GM19452 (cell line): ENCODE results near the gene DDI2.
"Not testable (repeated sequence)": the region's sequence is repeated elsewhere in the genome, so short reads cannot be mapped to it uniquely, and the experiment has no call there.

Source experiments
- ATAC-seq: cut with Tn5 transposase; IDR thresholded peaks from one replicate; pipeline ENCODE4 v1.9.1; 2021; ENCODE audit not compliant: unreplicated experiment

The DDI2 gene

DNA sequence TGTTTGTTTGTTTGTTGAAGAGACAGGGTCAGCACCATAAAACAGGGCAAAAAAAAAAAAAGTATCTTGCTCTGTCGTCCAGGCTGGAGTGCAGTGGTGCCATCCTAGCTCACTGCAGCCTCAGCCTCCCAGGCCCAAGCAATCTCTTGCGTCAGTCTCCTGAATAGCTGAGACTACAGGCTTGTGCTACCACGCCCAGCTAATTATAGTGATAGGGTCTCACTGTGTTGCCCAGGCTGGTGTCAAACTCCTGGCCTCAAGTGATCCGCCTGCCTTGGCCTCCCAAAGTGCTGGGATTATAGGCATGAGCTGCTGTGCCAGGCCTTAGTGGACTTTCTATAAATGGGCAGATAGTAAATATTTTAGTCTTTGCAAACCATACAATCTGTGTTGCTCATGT lies 19.2 kb downstream of the DDI2 start:
- ATAC-seq, result no peak

DNA sequence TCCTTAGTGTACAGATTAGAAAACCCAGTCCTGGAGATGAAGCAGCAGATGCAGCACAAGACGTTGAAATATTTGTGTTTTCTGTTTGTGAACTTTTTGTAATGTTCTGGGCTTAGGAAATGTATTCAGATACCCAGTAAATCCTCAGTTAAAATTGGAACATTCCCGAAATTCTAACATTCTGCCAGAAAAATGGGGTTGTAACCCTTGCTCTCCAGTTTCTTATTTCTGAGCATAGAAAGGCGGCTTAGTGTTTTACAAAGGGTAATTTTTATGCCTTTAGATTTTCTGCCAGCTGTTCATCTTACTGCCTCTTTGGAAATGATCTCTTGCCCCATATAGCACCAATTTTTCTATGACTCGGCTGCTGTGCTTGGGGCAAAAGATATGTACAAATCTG lies 20.6 kb downstream of the DDI2 start:
- ATAC-seq, result no peak

DNA sequence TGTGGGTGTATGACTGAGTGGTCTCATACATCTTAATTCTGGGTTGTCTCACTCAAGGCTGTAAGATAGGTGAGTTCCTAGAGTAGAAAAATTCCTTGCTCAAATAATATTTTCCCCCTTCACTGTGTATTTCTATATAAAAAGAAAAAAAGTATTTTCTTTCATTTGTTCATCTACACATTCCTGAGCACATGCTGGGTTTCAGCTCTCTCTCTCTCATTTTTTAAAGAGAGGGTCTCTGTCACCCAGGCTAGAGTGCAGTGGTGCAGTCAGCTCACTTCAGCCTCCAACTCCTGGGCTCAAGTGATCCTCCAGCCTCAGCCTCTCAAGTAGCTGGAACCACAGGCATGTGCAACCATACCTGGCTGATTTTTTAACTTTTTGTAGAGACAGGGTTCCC lies 22.0 kb downstream of the DDI2 start:
- no peak for ATAC-seq

DNA sequence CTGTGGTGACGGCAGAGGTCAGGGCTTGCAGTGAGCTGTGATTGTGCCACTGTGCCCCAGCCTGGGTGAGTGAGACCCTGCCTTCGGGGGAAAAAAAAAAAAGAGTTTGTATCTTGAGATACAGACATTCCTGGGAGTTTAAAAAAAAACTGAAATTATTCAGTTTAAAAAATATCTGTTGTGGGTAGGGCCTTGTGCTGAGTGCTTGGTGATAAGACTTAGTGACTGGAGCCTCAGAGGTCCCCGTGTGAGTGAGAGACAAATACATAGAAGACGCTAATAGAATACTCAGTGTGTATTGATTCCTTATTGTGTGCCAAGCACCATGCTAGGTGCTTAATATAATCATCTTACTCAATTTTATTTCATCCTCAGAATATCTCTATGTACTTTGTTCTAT lies 22.7 kb downstream of the DDI2 start:
- no peak for ATAC-seq

DNA sequence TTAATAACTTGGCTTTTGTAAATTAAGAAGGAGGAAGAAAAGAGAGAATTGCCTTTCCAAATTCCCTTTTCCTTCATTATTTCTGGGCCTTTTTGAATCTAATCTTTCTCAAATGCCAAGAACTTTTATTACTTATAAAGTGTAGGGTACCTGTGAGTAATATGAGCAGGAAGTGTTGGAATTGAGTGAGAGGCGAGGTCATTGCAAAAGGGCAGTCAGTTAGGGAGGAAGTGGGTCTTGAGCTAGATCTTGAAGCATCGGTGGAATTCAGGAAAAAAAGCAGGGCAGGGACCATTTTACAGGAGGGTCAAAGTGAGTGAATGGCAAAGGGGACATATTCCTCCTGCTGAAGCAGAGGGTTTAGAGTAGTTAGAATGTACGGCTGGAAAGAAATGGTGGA lies 23.4 kb downstream of the DDI2 start:
- ATAC-seq, result no peak

DNA sequence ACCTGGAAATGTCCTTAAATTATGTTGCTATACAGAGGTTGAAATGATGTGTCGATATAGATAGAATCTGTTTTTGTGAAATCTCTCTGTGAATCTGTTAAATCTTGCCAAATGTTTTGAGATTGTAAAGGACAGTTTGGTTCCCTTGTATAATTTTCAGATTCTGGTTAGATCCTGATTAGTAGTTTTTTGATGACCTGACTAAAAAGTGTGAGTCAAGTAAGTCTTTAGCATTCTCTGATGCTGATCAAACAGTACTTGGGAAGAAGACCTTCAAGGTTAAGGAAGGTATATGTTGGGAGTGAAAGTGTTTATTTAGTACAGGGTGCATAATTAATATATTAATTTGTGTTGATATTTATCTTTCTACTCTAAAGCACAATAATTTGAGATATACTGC lies 32.7 kb downstream of the DDI2 start:
- ATAC-seq, result no peak

DNA sequence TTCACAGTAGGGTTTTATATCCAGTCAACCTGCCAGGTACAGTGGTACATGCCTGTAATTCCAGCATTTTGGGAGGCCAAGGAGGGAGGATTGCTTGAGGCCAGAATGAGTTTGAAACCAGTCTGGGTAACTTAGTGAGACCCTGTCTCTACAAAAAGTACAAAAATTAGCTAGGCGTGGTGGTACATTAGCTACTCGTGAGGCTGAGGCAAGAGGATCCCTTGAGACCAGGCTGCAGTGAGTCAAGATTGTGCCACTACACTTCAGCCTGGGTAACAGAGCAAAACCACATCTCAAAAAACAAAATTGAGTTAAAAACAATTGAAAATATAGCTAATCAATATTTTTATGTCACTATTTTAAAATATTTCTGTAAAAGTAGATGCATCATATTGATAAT lies 33.2 kb downstream of the DDI2 start:
- ATAC-seq, result no peak

DNA sequence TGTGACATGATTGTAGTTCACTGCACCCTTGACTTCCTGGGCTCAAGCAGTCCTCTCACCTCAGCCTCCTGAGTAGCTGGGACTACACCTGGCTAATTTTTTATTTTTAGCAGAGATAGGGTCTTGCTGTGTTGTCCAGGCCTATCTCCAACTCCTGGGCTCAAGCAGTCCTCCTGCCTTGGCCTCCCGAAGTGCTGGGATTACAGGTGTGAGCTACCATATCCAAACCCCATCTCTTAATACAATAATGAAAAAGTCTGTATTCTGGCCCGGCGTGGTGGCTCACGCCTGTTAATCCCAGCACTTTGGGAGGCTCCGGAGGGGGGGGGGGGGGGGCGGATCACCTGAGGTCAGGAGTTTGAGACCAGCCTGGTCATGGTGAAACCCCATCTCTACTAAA lies 34.9 kb downstream of the DDI2 start:
- not testable (repeated sequence) for ATAC-seq

DNA sequence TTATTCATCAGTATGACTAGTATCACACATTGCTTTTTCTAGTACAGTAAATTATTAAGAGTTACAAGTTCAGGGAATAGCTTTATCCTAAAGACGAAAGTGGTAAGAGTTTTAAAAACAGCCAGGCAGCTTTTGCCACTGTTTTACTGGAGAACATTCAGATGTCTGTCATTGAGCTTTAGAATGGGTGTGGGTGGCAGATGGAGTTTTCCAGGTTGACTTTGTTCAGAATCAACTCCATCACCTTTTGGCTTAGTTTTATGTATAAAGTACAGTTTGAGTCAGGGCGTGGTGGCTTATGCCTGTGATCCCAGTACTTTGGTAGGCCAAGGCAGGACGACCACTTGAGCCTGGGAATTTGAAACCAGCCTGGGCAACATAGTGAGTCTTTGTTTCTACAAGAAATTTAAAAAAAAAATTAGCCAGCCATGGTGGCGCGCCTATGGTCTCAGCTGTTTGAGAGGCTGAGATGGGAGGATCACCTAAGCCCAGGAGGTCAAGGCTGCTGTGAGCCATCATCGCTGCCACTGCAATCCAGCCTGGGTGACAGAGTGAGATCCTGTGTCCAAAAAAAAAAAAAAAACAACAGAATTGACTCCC lies 36.9 kb downstream of the DDI2 start:
- no peak for ATAC-seq

DNA sequence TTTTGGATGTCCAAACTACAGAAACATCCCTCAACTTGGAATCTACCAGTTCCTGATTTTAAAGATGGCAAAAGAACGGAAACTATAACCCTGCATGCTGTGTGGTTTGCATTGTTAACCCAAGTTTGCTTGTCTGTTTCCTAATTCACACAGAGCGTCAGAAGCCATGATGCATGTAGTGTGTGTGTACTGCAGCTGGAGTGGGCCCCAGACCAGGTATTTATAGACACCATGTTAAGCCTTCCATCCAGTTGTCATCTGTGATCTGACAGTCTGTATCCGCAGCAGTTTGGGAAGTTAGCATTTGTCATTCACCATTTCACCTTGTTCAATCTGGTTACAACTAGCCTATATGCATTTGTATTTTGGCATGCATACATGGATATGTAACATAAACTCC lies 39.2 kb downstream of the DDI2 start:
- ATAC-seq, result no peak

DNA sequence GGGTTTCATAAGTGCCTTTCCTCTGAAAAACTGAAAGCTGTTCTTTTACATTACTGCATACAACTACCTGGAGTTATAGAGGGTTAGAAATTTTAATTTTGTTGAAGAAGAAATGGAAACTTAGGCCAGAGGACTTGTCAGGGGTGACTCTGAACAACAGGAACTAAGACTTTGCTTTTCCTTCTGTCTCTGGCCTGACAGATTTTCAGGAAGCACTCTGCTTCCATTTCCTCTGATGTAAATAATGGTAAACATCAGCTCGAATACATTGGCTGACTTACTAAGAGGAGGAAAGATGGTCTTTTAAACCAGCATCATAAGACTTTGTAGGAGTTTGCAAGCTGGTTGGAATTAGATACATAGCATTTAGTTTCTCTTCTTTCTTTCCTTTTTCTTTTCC lies 39.8 kb downstream of the DDI2 start:
- no peak for ATAC-seq

DNA sequence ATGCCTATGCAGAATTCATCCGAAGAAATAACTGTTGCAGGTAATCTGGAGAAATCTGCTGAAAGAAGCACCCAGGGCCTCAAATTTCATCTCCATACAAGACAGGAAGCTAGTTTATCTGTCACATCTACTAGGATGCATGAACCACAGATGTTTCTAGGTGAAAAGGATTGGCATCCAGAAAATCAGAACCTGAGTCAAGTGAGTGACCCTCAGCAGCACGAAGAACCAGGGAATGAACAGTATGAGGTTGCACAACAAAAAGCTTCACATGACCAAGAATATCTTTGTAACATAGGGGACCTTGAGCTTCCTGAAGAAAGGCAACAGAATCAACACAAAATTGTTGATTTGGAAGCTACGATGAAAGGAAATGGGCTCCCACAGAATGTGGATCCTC lies 42.9 kb downstream of the DDI2 start:
- ATAC-seq, result no peak

DNA sequence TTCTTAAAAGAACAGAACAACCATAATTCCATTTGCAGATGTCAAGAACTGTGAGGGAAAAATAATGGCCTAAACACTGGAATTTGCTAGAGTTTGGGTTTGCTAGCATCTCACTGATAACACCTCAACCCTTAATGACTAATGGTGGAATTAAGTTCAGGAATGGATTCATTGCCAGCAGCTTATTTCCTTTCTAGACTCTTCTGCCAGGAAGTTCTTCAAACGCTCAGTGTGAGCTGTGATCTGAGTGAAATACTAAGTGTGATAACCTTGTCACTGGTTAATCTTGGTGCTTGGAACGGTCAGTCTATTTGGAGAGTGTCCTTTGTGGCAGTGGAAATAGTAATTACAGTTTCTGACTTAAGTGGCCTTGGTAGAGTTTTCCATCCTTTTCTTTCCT lies 45.2 kb downstream of the DDI2 start:
- no peak for ATAC-seq

DNA sequence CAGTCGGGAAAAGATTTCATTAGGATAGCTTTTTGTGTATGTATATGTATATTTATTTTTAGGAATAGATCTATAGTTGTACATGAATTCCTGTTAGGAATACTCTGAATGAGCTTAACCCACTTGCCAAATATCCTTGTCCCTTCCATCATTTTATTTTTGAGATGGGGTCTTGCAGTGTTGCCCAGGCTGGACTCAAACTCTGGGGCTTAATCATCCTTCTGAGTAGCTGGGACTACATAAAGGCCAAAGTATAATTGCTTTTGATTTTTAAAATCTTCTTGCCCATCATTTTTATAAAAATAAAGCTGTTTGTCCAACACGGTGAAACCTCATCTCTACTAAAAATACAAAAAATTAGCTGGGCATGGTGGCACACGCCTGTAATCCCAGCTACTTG lies 46.7 kb downstream of the DDI2 start:
- no peak for ATAC-seq

DNA sequence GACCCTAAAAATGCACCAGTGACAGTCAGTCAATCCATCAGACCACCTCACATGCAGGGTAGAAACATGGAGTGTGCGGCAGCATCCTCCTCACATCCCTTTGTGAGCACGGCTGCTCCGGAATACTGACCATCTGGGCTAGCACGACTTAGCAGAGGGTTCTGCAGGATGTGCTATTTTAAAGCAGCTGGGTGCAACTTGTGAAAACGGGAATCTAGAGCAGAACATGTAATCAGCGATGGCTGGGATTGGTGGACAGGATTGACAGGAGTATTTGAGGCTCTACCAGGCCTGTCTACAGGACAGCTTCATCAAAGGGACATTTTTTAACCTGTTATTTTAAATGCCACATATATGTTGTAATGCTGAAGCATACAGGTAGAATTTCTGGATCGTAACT lies 50.1 kb downstream of the DDI2 start:
- ATAC-seq, result no peak

DNA sequence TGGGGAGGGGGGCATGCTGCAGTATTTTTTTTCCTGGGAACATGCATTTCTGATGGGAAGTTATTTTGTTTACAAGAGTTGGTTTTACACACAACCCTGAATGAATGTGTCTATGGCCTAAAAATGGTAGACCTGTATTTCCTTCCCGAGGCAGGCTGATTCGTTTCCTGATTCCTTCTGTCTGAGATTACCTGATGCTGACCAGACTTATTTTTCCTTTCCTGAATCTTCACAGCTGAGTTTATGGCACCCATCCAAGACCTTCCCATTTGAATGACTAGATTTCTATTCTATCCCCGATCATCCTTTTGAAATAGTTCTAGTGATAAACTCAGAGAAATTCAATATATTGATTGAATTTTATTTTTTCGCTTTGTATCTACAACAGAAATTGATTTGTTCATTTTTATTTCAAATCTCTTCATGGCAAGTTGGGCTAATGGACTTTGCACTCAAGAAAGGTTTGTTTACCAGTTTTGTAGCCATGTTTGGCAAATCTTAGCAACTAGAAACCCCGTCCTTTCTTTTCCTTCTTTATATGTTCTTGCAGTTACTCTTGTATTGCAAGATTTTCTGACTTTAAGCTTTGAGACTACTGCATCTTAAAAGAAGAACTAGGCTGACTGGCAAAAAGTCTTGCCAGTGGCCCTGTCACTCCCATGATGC lies 51.0 kb downstream of the DDI2 start:
- ATAC-seq, result no peak

DNA sequence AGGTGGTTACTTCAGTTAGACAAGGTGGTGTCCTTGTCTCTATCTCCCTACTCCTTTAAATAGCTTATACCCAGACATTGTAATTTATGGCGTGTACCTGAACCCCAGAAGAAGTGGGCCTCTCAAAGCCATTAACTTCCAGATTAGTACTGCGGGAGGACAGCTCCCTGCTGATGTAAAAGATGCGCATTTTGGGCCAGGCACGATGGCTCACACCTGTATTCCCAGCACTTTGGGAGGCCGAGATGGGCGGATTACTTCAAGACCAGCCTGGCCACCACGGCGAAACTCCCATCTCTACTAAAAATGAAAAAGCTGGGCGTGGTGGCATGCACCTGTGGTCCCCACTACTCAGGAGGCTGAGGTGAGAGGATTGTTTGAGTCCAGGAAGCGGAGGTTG lies 51.8 kb downstream of the DDI2 start:
- ATAC-seq, result no peak

DNA sequence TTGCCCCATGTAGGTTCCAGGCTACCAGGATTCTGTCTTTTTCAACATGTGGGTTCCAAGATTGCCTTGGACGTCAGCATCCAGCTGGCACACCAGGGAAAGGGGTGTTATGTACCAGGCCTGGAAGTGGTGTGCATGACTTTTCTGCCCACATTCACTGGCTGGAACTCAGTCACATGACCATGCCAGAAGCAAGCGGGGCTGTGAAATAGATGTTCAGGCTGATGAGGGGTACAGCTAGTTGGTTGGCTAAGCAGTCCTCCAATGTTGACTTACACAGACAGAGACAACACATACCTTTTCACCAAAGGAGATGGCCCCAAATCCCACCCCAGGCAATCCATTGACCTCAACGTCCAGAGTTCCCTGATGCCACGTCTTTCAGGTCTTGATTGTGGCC lies 52.6 kb downstream of the DDI2 start:
- no peak for ATAC-seq

DNA sequence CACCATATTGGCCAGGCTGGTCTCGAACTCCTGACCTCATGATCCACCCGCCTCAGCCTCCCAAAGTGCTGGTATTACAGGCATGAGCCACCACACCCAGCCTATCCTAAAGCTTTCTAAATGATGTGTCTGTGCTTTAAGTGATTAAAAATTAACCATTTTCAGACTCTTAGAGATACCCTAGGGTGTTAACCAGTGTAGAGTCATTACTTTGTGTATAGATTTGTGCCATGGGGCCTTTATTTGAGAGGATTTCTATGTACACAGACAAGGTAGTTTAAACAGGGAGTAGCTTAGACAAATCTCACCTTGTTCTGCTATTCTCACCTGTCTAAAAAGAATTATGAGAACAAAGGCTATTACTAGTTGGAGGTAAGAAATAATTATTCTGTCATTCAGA lies 54.2 kb downstream of the DDI2 start:
- no peak for ATAC-seq

DNA sequence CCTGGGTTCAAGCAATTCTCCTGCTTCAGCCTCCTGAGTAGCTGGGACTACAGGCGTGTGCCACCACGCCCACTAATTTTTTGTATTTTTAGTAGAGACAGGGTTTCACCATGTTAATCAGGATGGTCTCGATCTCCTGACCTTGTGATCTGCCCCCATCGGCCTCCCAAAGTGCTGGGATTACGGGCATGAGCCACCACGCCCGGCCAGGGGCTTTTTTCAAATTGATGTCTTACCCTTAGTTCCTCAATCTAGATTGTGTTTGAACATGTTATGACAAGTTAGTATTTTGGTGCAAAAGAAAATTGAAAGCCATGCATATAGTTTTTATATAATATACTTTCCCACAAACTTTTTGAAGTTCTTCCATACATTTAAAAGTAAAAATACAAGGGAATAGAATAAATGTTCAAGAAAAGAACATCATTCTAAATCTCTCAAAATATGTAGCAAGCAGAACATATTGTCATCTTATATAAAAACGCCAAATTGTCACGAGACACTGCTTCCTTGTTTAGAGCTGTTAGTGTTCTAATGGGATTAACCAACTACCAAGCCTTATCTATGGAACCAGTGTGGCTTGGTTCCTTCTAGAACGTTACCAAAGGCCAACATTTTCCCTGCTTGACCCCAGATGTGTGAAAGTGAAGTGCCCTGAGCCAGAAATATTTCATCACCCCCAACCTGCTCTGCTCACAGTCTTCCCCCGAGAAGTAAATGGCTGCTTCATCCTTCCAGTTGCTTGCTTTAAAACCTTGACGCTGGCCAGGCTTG lies 57.3 kb downstream of the DDI2 start:
- no peak for ATAC-seq

DNA sequence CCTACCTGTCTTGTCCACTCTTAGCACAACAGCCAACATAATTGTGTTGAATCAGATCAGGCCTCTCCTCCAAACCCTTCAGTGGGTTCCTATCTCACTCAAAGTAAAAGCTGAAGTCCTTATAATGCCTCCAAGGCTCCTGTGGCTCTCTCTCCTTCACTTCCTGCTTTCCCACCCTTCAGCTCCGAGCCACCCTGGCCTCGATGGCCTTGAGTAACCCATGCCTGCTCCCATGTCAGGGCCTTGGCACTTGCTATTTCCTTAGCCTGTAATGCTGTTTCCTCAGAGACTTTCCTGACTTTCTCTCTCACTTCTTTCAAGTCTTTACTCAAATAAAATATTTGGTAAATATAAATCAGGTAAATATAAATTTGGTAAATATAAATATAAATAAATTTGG lies 58.8 kb downstream of the DDI2 start:
- ATAC-seq, result no peak
